ENCODE data around the gene CC2D1B.

CC2D1B gene

GRCh38 chr1:52368383-52369172, 2.6 kb upstream of the CC2D1B start:
- Mint-ChIP-seq H3K4me1 (ENCODE audit: low read depth) (peaks cover 23% of the 10 kb centered on the region), H3K4me3 (peak overlapping the region; percentile 62), H3K27ac (no peak overlapping the region)

GRCh38 chr1:52367272-52367671, 1.3 kb upstream of the CC2D1B start:
- H3K4me3 Mint-ChIP-seq = peak overlapping the region; percentile 10

More at GRCh38 chr1:52368383-52369172, 2.6 kb upstream of the CC2D1B start:
- Mint-ChIP-seq H3K36me3 (ENCODE audit: low read depth) (peaks cover 32% of the 10 kb centered on the region), H3K9me3 (no peaks in the 10 kb centered on the region), H3K27me3 (ENCODE audit: low read depth) (no peaks in the 10 kb centered on the region)
- DNase-seq (ENCODE audit: low spot score) = peak; percentile 61

GRCh38 chr1:52366517-52366827, 467 bp upstream of the CC2D1B start:
- H3K4me1 Mint-ChIP-seq (ENCODE audit: low read depth) = peaks cover 27% of the 10 kb centered on the region
- H3K9me3 Mint-ChIP-seq = no peaks in the 10 kb centered on the region
- peaks cover 34% of the 10 kb centered on the region for H3K36me3 Mint-ChIP-seq (ENCODE audit: low read depth)
- peak overlapping the region; percentile 79 for H3K27ac Mint-ChIP-seq
- DNase-seq (ENCODE audit: low spot score) = no peak
- H3K4me3 Mint-ChIP-seq = peak overlapping the region; percentile 96
- no peaks in the 10 kb centered on the region for H3K27me3 Mint-ChIP-seq (ENCODE audit: low read depth)

More at GRCh38 chr1:52367272-52367671, 1.3 kb upstream of the CC2D1B start:
- Mint-ChIP-seq H3K36me3 (ENCODE audit: low read depth) (peaks cover 30% of the 10 kb centered on the region), H3K4me1 (ENCODE audit: low read depth) (peaks cover 27% of the 10 kb centered on the region), H3K9me3 (no peaks in the 10 kb centered on the region), H3K27ac (peak overlapping the region; percentile 29), H3K27me3 (ENCODE audit: low read depth) (no peaks in the 10 kb centered on the region)
- DNase-seq (ENCODE audit: low spot score) = no peak

- H3K4me3 Mint-ChIP-seq = peak overlapping the region; percentile 96
- peak; percentile 17 for DNase-seq (ENCODE audit: low spot score)
- H3K4me1 Mint-ChIP-seq (ENCODE audit: low read depth) = peaks cover 27% of the 10 kb centered on the region
- peaks cover 38% of the 10 kb centered on the region for H3K36me3 Mint-ChIP-seq (ENCODE audit: low read depth)
- no peaks in the 10 kb centered on the region for H3K27me3 Mint-ChIP-seq (ENCODE audit: low read depth)
- peak overlapping the region; percentile 99 for H3K27ac Mint-ChIP-seq
- H3K9me3 Mint-ChIP-seq = no peaks in the 10 kb centered on the region
These were observed 797 bp downstream of the CC2D1B start for GRCh38 chr1:52365071-52365745.

DNA sequence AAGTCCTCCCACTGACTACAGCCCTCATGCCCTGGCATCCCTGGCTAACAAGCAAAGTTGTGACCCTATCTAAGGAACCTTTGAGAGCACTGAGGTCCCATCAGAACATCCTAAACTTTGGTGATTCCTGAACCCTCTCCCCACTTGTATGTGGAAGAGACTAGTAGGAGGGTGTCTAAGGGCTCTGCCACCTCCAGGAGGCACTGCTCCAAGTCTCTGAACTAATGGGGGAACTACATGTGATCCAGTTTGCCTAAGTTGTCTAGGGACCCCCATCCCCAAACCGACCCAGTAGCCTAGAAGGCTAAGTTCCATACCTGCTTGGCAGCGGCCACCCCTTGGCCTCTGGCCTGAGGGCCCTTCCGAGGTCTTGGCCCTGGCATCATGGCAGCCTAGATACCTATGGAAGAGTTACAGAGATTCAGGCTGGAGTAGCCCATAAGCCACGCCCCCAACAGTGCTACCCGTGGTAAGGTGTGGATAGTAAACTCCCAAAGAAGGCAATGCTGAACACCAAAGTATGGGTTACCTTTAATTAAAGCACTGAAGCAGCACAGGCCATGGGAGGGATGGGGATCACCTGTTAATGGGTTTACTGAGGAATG, 1.7 kb downstream of the CC2D1B start:
- no peak for DNase-seq (ENCODE audit: low spot score)
- Mint-ChIP-seq H3K4me1 (ENCODE audit: low read depth) (peaks cover 27% of the 10 kb centered on the region), H3K9me3 (no peaks in the 10 kb centered on the region), H3K27ac (peak overlapping the region; percentile 99), H3K4me3 (peak overlapping the region; percentile 96), H3K27me3 (ENCODE audit: low read depth) (no peaks in the 10 kb centered on the region), H3K36me3 (ENCODE audit: low read depth) (peaks cover 44% of the 10 kb centered on the region)

DNA sequence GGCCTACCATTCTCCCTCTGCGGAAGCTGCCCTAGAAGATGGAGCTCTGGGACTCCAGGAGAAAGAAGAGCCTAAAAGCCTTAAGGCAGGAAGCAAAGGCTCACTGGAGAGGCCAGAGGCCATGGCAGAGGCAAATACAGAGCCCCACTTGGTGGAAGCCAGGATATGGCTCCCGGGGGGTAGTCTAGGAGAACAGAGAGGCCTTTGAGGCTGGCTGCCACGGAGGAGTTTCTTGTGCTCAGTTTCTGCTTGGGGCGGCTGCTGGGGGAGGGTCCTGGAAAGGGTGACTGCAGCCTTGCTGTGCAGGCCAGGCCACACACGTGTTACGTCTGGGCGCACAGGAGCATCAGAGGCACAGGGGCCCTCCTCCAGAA, 5.4 kb downstream of the CC2D1B start:
- no peak for DNase-seq (ENCODE audit: low spot score)
- Mint-ChIP-seq H3K36me3 (ENCODE audit: low read depth) (peaks cover 72% of the 10 kb centered on the region), H3K9me3 (no peaks in the 10 kb centered on the region), H3K27me3 (ENCODE audit: low read depth) (no peaks in the 10 kb centered on the region), H3K27ac (no peak overlapping the region), H3K4me3 (no peak overlapping the region), H3K4me1 (ENCODE audit: low read depth) (peaks cover 13% of the 10 kb centered on the region)

GRCh38 chr1:52359676-52360594, 6.1 kb downstream of the CC2D1B start:
- Mint-ChIP-seq H3K4me3 (no peak overlapping the region), H3K36me3 (ENCODE audit: low read depth) (peaks cover 72% of the 10 kb centered on the region), H3K27me3 (ENCODE audit: low read depth) (no peaks in the 10 kb centered on the region), H3K9me3 (no peaks in the 10 kb centered on the region), H3K27ac (no peak overlapping the region), H3K4me1 (ENCODE audit: low read depth) (peaks cover 13% of the 10 kb centered on the region)
- no peak for DNase-seq (ENCODE audit: low spot score)

GRCh38 chr1:52358851-52359497, 7.0 kb downstream of the CC2D1B start:
- peaks cover 6% of the 10 kb centered on the region for H3K4me1 Mint-ChIP-seq (ENCODE audit: low read depth)
- no peaks in the 10 kb centered on the region for H3K27me3 Mint-ChIP-seq (ENCODE audit: low read depth)
- peaks cover 72% of the 10 kb centered on the region for H3K36me3 Mint-ChIP-seq (ENCODE audit: low read depth)
- DNase-seq (ENCODE audit: low spot score) = no peak
- no peaks in the 10 kb centered on the region for H3K9me3 Mint-ChIP-seq
- no peak overlapping the region for H3K4me3 Mint-ChIP-seq
- H3K27ac Mint-ChIP-seq = no peak overlapping the region

- no peak for DNase-seq (ENCODE audit: low spot score)
- no peak overlapping the region for H3K4me3 Mint-ChIP-seq
- no peaks in the 10 kb centered on the region for H3K27me3 Mint-ChIP-seq (ENCODE audit: low read depth)
- no peak overlapping the region for H3K27ac Mint-ChIP-seq
- H3K4me1 Mint-ChIP-seq (ENCODE audit: low read depth) = no peaks in the 10 kb centered on the region
- no peaks in the 10 kb centered on the region for H3K9me3 Mint-ChIP-seq
- H3K36me3 Mint-ChIP-seq (ENCODE audit: low read depth) = peaks cover 77% of the 10 kb centered on the region
These were observed 8.6 kb downstream of the CC2D1B start for GRCh38 chr1:52357397-52357796.

- no peaks in the 10 kb centered on the region for H3K9me3 Mint-ChIP-seq
- DNase-seq (ENCODE audit: low spot score) = no peak
- H3K4me3 Mint-ChIP-seq = no peak overlapping the region
- H3K27ac Mint-ChIP-seq = no peak overlapping the region
- no peaks in the 10 kb centered on the region for H3K27me3 Mint-ChIP-seq (ENCODE audit: low read depth)
- H3K4me1 Mint-ChIP-seq (ENCODE audit: low read depth) = no peaks in the 10 kb centered on the region
- H3K36me3 Mint-ChIP-seq (ENCODE audit: low read depth) = peaks cover 79% of the 10 kb centered on the region
These were observed 9.1 kb downstream of the CC2D1B start for GRCh38 chr1:52356818-52357355.

GRCh38 chr1:52355847-52356505, 10.0 kb downstream of the CC2D1B start:
- Mint-ChIP-seq H3K4me3 (no peak overlapping the region), H3K9me3 (no peaks in the 10 kb centered on the region), H3K4me1 (ENCODE audit: low read depth) (no peaks in the 10 kb centered on the region), H3K27me3 (ENCODE audit: low read depth) (no peaks in the 10 kb centered on the region), H3K36me3 (ENCODE audit: low read depth) (peaks cover 70% of the 10 kb centered on the region), H3K27ac (no peak overlapping the region)
- DNase-seq (ENCODE audit: low spot score) = no peak

- H3K4me3 Mint-ChIP-seq = no peak overlapping the region
- H3K27ac Mint-ChIP-seq = no peak overlapping the region
- peaks cover 69% of the 10 kb centered on the region for H3K36me3 Mint-ChIP-seq (ENCODE audit: low read depth)
- no peaks in the 10 kb centered on the region for H3K27me3 Mint-ChIP-seq (ENCODE audit: low read depth)
- H3K9me3 Mint-ChIP-seq = no peaks in the 10 kb centered on the region
- no peaks in the 10 kb centered on the region for H3K4me1 Mint-ChIP-seq (ENCODE audit: low read depth)
- DNase-seq (ENCODE audit: low spot score) = no peak
These were observed 10.6 kb downstream of the CC2D1B start for GRCh38 chr1:52355436-52355835.

DNA sequence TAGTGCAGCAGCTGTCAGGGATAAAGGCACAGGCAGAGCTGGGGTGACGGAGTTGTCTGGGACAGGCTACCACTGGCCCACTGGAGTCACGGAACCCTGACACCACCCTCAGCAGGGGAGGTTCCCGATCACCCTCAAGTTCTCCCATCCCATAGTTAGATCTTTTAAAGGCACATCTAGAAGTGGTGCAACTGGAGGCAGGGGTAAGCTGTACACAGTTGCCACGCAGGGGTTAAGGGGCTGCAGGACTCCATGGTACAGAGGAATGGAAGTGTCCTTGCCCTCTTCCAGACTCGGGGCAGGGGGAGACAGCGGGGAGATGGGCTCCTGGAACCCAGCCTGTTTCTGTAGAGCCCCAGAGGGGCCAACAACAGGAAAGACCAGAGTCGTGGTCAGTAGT, 13.3 kb downstream of the CC2D1B start:
- Mint-ChIP-seq H3K36me3 (ENCODE audit: low read depth) (peaks cover 51% of the 10 kb centered on the region), H3K4me3 (no peak overlapping the region), H3K4me1 (ENCODE audit: low read depth) (no peaks in the 10 kb centered on the region), H3K9me3 (no peaks in the 10 kb centered on the region), H3K27me3 (ENCODE audit: low read depth) (no peaks in the 10 kb centered on the region), H3K27ac (no peak overlapping the region)
- DNase-seq (ENCODE audit: low spot score) = no peak
